Lower leg skin (tissue), 3 donors: ENCODE results near the gene SURF2.

ENCODE experiments used
- POLR2A ChIP-seq, 2 donors: fragments of 450-650 bp; IDR thresholded peaks; one replicate each; pipeline ENCODE4 v1.6.1; 2016 to 2017; ENCODE audit warnings: antibody characterized with exemption in 2 of 2, mild to moderate bottlenecking in 1 of 2, moderate library complexity in 1 of 2
- TF ChIP-seq, protein P1 (sequence below), 3 donors: fragments of 450-650 bp; IDR thresholded peaks; one replicate each; pipeline ENCODE4 v1.5.1; 2016; ENCODE audit warnings: antibody characterized with exemption in 3 of 3, mild to moderate bottlenecking in 3 of 3, moderate library complexity in 2 of 3

DNA sequence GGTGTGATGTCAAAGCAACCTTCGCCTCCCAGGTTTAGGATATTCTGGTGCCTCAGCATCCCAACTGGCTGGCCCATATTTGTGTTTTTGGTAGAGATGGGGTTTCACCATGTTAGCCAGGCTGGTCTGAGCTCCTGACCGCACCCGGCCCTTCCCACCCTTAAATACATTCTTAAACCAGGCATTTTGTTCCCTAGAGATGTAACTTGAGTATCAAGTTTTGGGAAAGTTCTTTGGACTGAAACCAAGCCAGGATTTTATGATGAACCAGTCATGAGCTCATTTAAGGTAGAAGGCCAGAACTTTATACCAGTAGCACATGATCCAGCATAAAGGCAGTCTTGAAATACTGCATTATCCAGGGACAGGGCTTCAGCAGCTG is 4.8 kb upstream of the SURF2 start:
- TF ChIP-seq POLR2A (IDR thresholded peaks at IDR 0.05), result no peak
- TF ChIP-seq, protein P1, sequence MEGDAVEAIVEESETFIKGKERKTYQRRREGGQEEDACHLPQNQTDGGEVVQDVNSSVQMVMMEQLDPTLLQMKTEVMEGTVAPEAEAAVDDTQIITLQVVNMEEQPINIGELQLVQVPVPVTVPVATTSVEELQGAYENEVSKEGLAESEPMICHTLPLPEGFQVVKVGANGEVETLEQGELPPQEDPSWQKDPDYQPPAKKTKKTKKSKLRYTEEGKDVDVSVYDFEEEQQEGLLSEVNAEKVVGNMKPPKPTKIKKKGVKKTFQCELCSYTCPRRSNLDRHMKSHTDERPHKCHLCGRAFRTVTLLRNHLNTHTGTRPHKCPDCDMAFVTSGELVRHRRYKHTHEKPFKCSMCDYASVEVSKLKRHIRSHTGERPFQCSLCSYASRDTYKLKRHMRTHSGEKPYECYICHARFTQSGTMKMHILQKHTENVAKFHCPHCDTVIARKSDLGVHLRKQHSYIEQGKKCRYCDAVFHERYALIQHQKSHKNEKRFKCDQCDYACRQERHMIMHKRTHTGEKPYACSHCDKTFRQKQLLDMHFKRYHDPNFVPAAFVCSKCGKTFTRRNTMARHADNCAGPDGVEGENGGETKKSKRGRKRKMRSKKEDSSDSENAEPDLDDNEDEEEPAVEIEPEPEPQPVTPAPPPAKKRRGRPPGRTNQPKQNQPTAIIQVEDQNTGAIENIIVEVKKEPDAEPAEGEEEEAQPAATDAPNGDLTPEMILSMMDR (IDR thresholded peaks at IDR 0.05), result no peak
